ENCODE measurements around the gene PRR5.

PRR5 gene

DNA sequence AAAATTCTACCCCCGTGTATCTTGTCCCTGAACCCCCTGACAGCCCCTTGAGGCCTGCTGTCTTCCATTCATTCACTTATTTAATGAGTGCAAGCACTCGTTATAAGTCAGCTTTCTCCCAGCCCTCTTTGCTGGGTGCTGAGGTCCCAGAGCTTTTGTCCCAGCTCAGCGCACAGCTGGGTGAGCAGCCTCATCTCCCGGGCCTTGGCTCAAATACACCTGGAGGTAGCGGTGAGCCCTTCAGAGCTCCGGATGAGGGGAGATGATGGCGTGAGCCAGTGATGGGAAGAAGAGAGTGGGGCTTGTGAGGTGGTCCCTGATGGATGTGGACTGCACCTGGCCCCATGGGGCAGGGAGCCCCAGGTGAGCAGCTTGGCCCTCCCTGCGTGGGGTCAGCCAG lies 32.3 kb downstream of the PRR5 start:
- H3K4me3 ChIP-seq (ENCODE audit: low read depth, low read length), result no peak overlapping the region
- DNase-seq (ENCODE audit: low read depth), result no peak
- TF ChIP-seq, protein P1, sequence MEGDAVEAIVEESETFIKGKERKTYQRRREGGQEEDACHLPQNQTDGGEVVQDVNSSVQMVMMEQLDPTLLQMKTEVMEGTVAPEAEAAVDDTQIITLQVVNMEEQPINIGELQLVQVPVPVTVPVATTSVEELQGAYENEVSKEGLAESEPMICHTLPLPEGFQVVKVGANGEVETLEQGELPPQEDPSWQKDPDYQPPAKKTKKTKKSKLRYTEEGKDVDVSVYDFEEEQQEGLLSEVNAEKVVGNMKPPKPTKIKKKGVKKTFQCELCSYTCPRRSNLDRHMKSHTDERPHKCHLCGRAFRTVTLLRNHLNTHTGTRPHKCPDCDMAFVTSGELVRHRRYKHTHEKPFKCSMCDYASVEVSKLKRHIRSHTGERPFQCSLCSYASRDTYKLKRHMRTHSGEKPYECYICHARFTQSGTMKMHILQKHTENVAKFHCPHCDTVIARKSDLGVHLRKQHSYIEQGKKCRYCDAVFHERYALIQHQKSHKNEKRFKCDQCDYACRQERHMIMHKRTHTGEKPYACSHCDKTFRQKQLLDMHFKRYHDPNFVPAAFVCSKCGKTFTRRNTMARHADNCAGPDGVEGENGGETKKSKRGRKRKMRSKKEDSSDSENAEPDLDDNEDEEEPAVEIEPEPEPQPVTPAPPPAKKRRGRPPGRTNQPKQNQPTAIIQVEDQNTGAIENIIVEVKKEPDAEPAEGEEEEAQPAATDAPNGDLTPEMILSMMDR (IDR thresholded peaks at IDR 0.05; ENCODE audit: control insufficient read depth, extremely low read depth, insufficient read depth), result no peak

GRCh38 chr22:44734801-44735517 lies 33.0 kb downstream of the PRR5 start:
- H3K4me3 ChIP-seq (ENCODE audit: low read depth, low read length), result no peak overlapping the region
- TF ChIP-seq, protein P1 (IDR thresholded peaks at IDR 0.05; ENCODE audit: control insufficient read depth, extremely low read depth, insufficient read depth), result no peak
- DNase-seq (ENCODE audit: low read depth), result no peak

DNA sequence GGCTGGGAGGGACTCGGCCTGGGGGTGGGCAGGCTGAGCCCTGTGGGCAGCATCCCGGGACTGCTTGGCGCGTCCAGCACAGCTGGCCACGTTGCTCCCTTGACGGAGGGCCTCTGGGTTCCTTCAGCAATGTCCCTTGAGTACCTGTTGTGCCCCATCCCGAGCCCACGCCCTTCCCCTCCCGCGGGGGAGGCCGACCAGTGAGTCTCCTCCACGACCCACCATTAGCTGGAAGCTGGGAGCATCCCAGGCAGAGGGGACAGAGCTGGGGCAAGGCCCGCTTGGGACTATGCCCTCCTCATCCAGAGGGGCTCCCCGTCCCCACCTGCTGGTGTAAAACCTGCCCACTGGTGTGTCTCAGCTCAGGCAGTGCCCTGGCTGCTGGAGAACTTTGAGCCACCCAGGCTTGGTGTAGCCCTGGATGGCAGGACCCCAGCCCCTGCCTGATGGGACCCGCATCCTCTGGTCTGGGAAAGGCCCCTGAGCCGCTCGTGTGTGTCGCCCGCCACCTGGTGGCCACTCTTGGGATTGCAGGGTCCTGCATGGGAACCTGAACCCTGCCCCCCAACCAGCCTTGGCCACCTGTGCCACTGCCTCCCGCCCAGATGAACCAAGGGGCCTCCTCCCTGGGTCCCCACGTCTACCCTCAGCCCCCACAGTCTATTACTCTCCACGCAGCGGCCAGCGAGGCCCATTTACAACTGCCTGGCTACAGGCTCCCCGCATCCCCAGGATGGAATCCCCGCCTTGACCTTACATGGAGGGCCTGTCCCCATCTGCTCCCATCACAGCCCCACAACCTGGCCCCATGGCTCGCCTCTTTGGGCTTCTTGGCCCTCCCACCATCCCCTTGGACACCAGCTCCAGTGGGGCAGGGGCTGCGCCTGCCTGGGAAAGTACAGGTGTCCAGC lies 33.8 kb downstream of the PRR5 start:
- H3K4me3 ChIP-seq (ENCODE audit: low read depth, low read length), result no peak overlapping the region
- TF ChIP-seq, protein P1 (IDR thresholded peaks at IDR 0.05; ENCODE audit: control insufficient read depth, extremely low read depth, insufficient read depth), result peak; percentile 87
- no peak for DNase-seq (ENCODE audit: low read depth)

DNA sequence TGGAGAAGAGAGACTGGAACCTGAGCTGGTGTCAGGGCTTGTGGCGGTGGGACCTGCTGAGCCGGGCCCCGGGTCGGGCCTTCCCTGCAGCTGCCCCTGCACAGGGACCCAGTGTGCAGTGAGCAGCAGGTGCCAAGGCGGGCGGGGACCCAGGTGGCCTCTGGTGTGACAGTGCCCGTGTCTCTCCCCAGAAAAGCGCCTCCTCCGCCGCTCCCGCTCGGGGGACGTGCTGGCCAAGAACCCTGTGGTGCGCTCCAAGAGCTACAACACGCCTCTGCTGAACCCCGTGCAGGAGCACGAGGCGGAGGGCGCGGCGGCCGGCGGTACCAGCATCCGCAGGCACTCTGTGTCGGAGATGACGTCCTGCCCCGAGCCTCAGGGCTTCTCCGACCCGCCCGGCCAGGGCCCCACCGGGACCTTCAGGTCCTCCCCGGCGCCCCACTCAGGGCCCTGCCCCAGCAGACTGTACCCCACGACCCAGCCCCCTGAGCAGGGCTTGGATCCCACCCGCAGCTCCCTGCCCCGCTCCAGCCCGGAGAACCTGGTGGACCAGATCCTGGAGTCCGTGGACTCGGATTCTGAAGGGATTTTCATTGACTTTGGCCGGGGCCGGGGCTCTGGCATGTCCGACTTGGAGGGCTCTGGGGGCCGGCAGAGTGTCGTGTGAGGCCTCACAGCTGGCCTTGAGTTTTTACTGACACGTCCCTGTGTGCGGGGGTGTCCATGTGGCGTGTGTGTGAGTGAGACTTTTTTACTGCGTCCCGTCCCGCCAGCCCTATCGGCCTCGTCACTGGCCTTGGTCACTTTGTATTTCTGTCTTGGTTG lies 34.8 kb downstream of the PRR5 start:
- TF ChIP-seq, protein P1 (IDR thresholded peaks at IDR 0.05; ENCODE audit: control insufficient read depth, extremely low read depth, insufficient read depth), result no peak
- no peak overlapping the region for H3K4me3 ChIP-seq (ENCODE audit: low read depth, low read length)
- no peak for DNase-seq (ENCODE audit: low read depth)

DNA sequence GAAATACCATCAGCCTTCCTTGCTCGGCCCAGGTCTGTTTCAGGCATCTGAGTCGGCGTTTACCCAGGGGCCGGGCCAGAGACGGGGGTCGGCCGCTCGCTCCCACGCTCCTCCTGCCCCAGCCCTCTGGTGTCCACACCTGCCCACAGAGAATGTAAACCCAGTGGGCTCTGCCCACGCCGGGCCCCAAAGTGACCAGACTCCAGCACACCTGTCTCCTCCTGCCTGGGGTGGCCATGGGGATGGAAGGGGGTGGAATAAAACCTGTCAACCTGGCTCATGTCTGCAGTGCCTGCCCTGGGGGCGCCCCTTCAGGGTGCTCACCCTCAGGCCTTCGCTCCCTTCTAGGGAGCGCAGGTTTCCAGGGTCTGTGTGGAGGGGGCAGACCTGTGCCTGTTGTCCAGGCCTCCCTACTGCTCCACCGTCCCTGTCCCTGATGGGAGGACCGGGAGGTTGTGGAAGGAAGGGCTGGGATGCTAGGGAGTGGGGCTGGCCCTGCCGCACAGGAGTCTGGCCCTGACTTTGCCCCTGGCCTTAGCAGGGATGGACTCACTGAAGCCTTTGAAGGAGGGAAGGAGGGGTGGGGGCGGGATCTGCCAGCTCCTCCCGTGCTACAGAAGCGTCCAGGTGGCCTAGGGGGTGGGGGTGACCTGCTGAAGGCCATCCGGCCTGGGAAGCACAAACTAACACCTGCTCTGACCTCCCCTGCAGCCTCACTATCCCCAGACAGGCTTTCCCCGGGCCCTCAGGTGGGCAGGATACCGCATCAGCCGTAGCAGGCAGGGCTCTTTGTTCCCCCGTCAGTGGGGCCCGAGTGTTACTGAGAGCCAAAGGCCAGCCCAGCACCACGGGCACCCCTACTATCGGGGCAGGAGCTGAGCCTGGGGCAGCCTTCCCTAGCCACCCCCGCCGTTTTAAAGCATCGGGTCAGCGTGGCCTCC lies 35.7 kb downstream of the PRR5 start:
- no peak for DNase-seq (ENCODE audit: low read depth)
- TF ChIP-seq, protein P1 (IDR thresholded peaks at IDR 0.05; ENCODE audit: control insufficient read depth, extremely low read depth, insufficient read depth), result no peak

DNA sequence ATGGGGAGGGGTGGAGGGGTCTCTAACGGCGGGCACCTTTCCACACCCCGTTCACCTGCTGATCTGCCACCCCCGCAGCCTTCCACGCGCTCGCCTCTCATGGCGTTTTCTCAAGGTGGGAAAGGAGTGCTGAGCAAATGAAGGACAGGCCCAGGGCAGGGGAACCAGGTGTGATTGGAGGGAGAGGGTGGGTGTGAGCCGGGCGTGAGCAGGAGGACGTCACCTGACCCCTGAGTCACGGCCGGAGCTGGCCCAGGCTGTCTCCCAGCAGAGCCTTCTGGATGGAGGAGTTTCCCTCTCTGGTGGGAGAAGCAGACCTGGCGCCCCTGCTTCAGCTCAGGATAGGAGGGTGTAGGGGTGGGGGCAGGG lies 36.3 kb downstream of the PRR5 start:
- DNase-seq (ENCODE audit: low read depth), result no peak
- TF ChIP-seq, protein P1 (IDR thresholded peaks at IDR 0.05; ENCODE audit: control insufficient read depth, extremely low read depth, insufficient read depth), result no peak
- no peak overlapping the region for H3K4me3 ChIP-seq (ENCODE audit: low read depth, low read length)

More for the DNA sequence above, 35.7 kb downstream of the PRR5 start:
- no peak overlapping the region for H3K4me3 ChIP-seq (ENCODE audit: low read depth, low read length)

Data from LNCaP clone FGC (cell line).